Parathyroid adenoma (tissue), 2 donors: ENCODE measurements around the gene ANKRD9.
A peak's percentile ranks its signal among the peaks of the same experiment; 100 is the strongest.
"Not testable (repeated sequence)": the region's sequence is repeated elsewhere in the genome, so short reads cannot be mapped to it uniquely, and the experiment has no call there.

Experiments
- H2AFZ ChIP-seq: fragments of 300-600 bp; sonication (generic); one replicate; pipeline ENCODE4 v1.7.0; 2017; ENCODE audit warnings: antibody characterized with exemption, mild to moderate bottlenecking
- H3K27ac ChIP-seq: fragments of 300-600 bp; sonication (generic); one replicate; pipeline ENCODE4 v1.7.0; 2017
- H3K27me3 ChIP-seq: fragments of 300-600 bp; sonication (generic); one replicate; pipeline ENCODE4 v1.7.0; 2017; ENCODE audit warnings: low read length; ENCODE audit not compliant: control insufficient read depth, insufficient read depth
- H3K36me3 ChIP-seq: fragments of 300-600 bp; sonication (generic); one replicate; pipeline ENCODE4 v1.7.0; 2017; ENCODE audit warnings: low read length; ENCODE audit not compliant: control insufficient read depth, insufficient read depth
- H3K4me1 ChIP-seq: fragments of 300-600 bp; sonication (generic); one replicate; pipeline ENCODE4 v1.7.0; 2017; ENCODE audit warnings: control low read depth
- H3K4me2 ChIP-seq: fragments of 300-600 bp; sonication (generic); one replicate; pipeline ENCODE4 v1.7.0; 2017; ENCODE audit warnings: low read length
- H3K4me3 ChIP-seq: fragments of 300-600 bp; sonication (generic); one replicate; pipeline ENCODE4 v1.7.0; 2017; ENCODE audit warnings: low read depth, low read length
- H3K79me2 ChIP-seq: fragments of 300-600 bp; sonication (generic); one replicate; pipeline ENCODE4 v1.7.0; 2017; ENCODE audit warnings: control low read depth
- H3K9ac ChIP-seq: fragments of 300-600 bp; sonication (generic); one replicate; pipeline ENCODE4 v1.7.0; 2017; ENCODE audit warnings: mild to moderate bottlenecking
- H3K9me3 ChIP-seq: fragments of 300-600 bp; sonication (generic); one replicate; pipeline ENCODE4 v1.7.0; 2017; ENCODE audit warnings: low read length; ENCODE audit not compliant: control insufficient read depth
- CTCF ChIP-seq: fragments of 300-600 bp; sonication (generic); IDR thresholded peaks from one replicate; pipeline ENCODE4 v1.7.0; 2017; ENCODE audit warnings: antibody characterized with exemption, mild to moderate bottlenecking
- donor health status: primary hyperparathyroidism.

ANKRD9 gene

GRCh38 chr14:102554821-102555819 is 45.5 kb upstream of the ANKRD9 start:
- H3K4me1 ChIP-seq = no peaks in the 10 kb centered on the region
- H3K27ac ChIP-seq = no peak overlapping the region
- H3K4me3 ChIP-seq = peak overlapping the region; percentile 76
- H3K9me3 ChIP-seq = no peaks in the 10 kb centered on the region
- peak overlapping the region; percentile 97 for H2AFZ ChIP-seq
- no peak for TF ChIP-seq CTCF
- H3K27me3 ChIP-seq = no peaks in the 10 kb centered on the region
- H3K36me3 ChIP-seq = no peaks in the 10 kb centered on the region
- H3K4me2 ChIP-seq = peak overlapping the region; percentile 74
- no peaks in the 10 kb centered on the region for H3K79me2 ChIP-seq
- peak overlapping the region; percentile 1 for H3K9ac ChIP-seq

GRCh38 chr14:102551995-102552705 is 42.6 kb upstream of the ANKRD9 start:
- Histone ChIP-seq H3K27ac (no peak overlapping the region), H3K4me1 (no peaks in the 10 kb centered on the region), H2AFZ (no peak overlapping the region), H3K36me3 (no peaks in the 10 kb centered on the region), H3K9ac (no peak overlapping the region), H3K79me2 (no peaks in the 10 kb centered on the region), H3K4me2 (no peak overlapping the region), H3K9me3 (no peaks in the 10 kb centered on the region), H3K27me3 (no peaks in the 10 kb centered on the region), H3K4me3 (no peak overlapping the region)
- TF ChIP-seq CTCF = no peak

GRCh38 chr14:102550927-102551401 is 41.4 kb upstream of the ANKRD9 start:
- H3K79me2 ChIP-seq, H3K4me1 ChIP-seq, H3K9me3 ChIP-seq, H3K27ac ChIP-seq, H3K36me3 ChIP-seq, H3K4me2 ChIP-seq, H3K9ac ChIP-seq, H3K4me3 ChIP-seq, H2AFZ ChIP-seq, H3K27me3 ChIP-seq: not testable (repeated sequence)

- Histone ChIP-seq H2AFZ (no peak overlapping the region), H3K9ac (no peak overlapping the region), H3K4me3 (no peak overlapping the region), H3K36me3 (no peaks in the 10 kb centered on the region), H3K27ac (no peak overlapping the region), H3K79me2 (no peaks in the 10 kb centered on the region), H3K27me3 (peaks cover 11% of the 10 kb centered on the region), H3K4me1 (no peaks in the 10 kb centered on the region), H3K4me2 (no peak overlapping the region), H3K9me3 (no peaks in the 10 kb centered on the region)
- TF ChIP-seq CTCF = no peak
These were observed 39.2 kb upstream of the ANKRD9 start for GRCh38 chr14:102548616-102549240.
